HepG2 (cell line): Measurements from ENCODE around the gene ITGAE. TPM values are rescaled to one million over a fixed set of nuclear protein-coding genes. Genes with fewer than 3 reads are reported as not detected.
"Not testable (repeated sequence)": the region's sequence is repeated elsewhere in the genome, so short reads cannot be mapped to it uniquely, and the experiment has no call there.

Source experiments
- ATAC-seq: fragments of 200-7000 bp; cut with Tn5 transposase; 3 replicates; pipeline ENCODE4 v1.9.1; 2020; ENCODE audit warnings: mild to moderate bottlenecking, moderate library complexity
- BruUV-seq: library from RNA; stranded (reverse); fragments of 400-500 nt; replicated peaks from 2 replicates; lab custom pipeline; 2021; lab: Mats Ljungman, UMichigan
- CTCF ChIA-PET: fragments of 300-600 bp; formaldehyde crosslinking; extraction: SDS; loops from one replicate; lab custom pipeline; 2021; ENCODE audit warnings: low total read pairs, inconsistent platforms, low intra/inter-chr PET ratio; lab: Yijun Ruan, JAX
- POLR2A ChIA-PET: fragments of 350-600 bp; sonication (Branson Sonifier 250); formaldehyde crosslinking; loops from one replicate; lab custom pipeline; 2020; ENCODE audit warnings: antibody characterized with exemption, inconsistent platforms; lab: Yijun Ruan, JAX
- DNase-seq: peaks from one replicate; pipeline ENCODE4 v3.0.0-alpha.2; 2015; ENCODE audit warnings: low spot score
- FAIRE-seq: peaks from 3 replicates; lab custom pipeline; 2011; peaks lifted over from hg19 to GRCh38; lab: Jason Lieb, UNC
- H2AFZ ChIP-seq: one replicate; pipeline ENCODE4 v1.6.1; 2011; ENCODE audit warnings: low read length, inconsistent platforms
- H3K27ac ChIP-seq: fragments of 300-600 bp; 3 replicates; pipeline ENCODE4 v1.8.0; 2011; ENCODE audit warnings: mixed run types, mild to moderate bottlenecking, mixed read lengths, low read length, inconsistent platforms; ENCODE audit not compliant: insufficient read depth; ENCODE audit errors: extremely low read length
- H3K27me3 ChIP-seq, 2 experiments: fragments of 200-600 bp in 1 of 2; 2 replicates in 1 of 2; 3 replicates in 1 of 2; pipeline versions ENCODE4 v1.6.0 to v1.8.0; 2011; ENCODE audit warnings: low read length in 2 of 2, mild to moderate bottlenecking in 2 of 2, moderate library complexity in 2 of 2, inconsistent platforms in 1 of 2; ENCODE audit not compliant: insufficient read depth in 2 of 2, control insufficient read depth in 1 of 2
- H3K36me3 ChIP-seq, 2 experiments: fragments of 200-600 bp in 1 of 2; replicated peaks in 1 of 2; 2 replicates in 1 of 2; 3 replicates in 1 of 2; pipeline versions ENCODE4 v1.5.1 to v1.8.0; 2011; ENCODE audit warnings: low read length in 2 of 2, inconsistent platforms in 1 of 2; ENCODE audit not compliant: insufficient read depth in 2 of 2, control insufficient read depth in 1 of 2
- H3K4me1 ChIP-seq: 2 replicates; pipeline ENCODE4 v1.5.1; 2012; ENCODE audit warnings: low read length, inconsistent platforms; ENCODE audit not compliant: insufficient read depth
- H3K4me2 ChIP-seq: 2 replicates; pipeline ENCODE4 v1.6.0; 2011; ENCODE audit warnings: low read depth, low read length, inconsistent platforms
- H3K4me3 ChIP-seq, 3 experiments: fragments of 200-600 bp in 1 of 3; sonication (generic), shearing (Covaris generic) in 1 of 3; replicated peaks in 1 of 3; 2 replicates each; pipeline ENCODE4 v1.5.1; 2011 to 2016; ENCODE audit warnings: low read length in 3 of 3, inconsistent platforms in 2 of 3, low read depth in 2 of 3, mild to moderate bottlenecking in 2 of 3, control low read depth in 1 of 3, mixed read lengths in 1 of 3; ENCODE audit not compliant: insufficient read depth in 1 of 3
- H3K79me2 ChIP-seq: one replicate; pipeline ENCODE4 v1.6.1; 2011; ENCODE audit warnings: low read length, inconsistent platforms; ENCODE audit not compliant: insufficient read depth
- H3K9ac ChIP-seq: 2 replicates; pipeline ENCODE4 v1.6.0; 2011; ENCODE audit warnings: mild to moderate bottlenecking, low read depth, low read length, inconsistent platforms; ENCODE audit not compliant: insufficient read depth
- H3K9me3 ChIP-seq: 2 replicates; pipeline ENCODE4 v1.5.1; 2012; ENCODE audit warnings: mild to moderate bottlenecking, low read length
- H4K20me1 ChIP-seq: 2 replicates; pipeline ENCODE4 v1.6.0; 2011; ENCODE audit warnings: inconsistent platforms, mild to moderate bottlenecking, low read length, moderate library complexity; ENCODE audit not compliant: insufficient read depth
- HNRNPL ChIP-seq: fragments of 200-400 bp; formaldehyde crosslinking; IDR thresholded peaks from 2 replicates; pipeline ENCODE4 v1.6.1; 2017; ENCODE audit warnings: mild to moderate bottlenecking, low read depth, low read length
- KLF12 ChIP-seq: sonication (generic); formaldehyde crosslinking; IDR thresholded peaks from 2 replicates; pipeline ENCODE4 v1.4.0; 2020; ENCODE audit warnings: missing genetic modification reagents, borderline replicate concordance
- MAFK ChIP-seq, 2 experiments: IDR thresholded peaks in 1 of 2; conservative IDR thresholded peaks in 1 of 2; 2 replicates each; pipeline ENCODE4 v1.6.1; 2011; ENCODE audit warnings: improper control_type of control experiment in 2 of 2, low read length in 2 of 2
- MYNN ChIP-seq: sonication (generic); formaldehyde crosslinking; IDR thresholded peaks from 2 replicates; pipeline ENCODE4 v1.4.0; 2020; ENCODE audit warnings: mild to moderate bottlenecking, low read depth, missing genetic modification reagents
- ZNF230 ChIP-seq: sonication (generic); formaldehyde crosslinking; IDR thresholded peaks from 2 replicates; pipeline ENCODE4 v1.4.0; 2020; ENCODE audit warnings: mild to moderate bottlenecking, missing genetic modification reagents
- ZXDC ChIP-seq: sonication (generic); formaldehyde crosslinking; IDR thresholded peaks from 2 replicates; pipeline ENCODE4 v1.5.0; 2020; ENCODE audit warnings: mild to moderate bottlenecking, missing genetic modification reagents
- WGBS: methylation state at CpG from one replicate; pipeline ENCODE4 v1.1.6; 2017; ENCODE audit warnings: low lambda C conversion rate; 5-methylcytosine and 5-hydroxymethylcytosine counted together
- in situ Hi-C: cut with HindIII; loops from 2 replicates; pipeline ENCODE4 v1.10.0; 2017; ENCODE audit warnings: low pct_unique_long_range_greater_than_20kb; ENCODE audit not compliant: extremely low pct_ligation_motif_present
- intact Hi-C: fragments of 100-400 bp; cut with micrococcal nuclease; formaldehyde crosslinking; loops from one replicate; pipeline ENCODE4 v1.10.0; 2022; ENCODE audit not compliant: unreplicated experiment
- polyA plus RNA-seq, 8 experiments: library from polyadenylated mRNA; depleted of rRNA in 3 of 8; stranded (reverse) in 7 of 8; unstranded in 1 of 8; fragments of >200 nt; fragmentation: Illumina TruSeq in 4 of 8; extraction: Trizol in 4 of 8; gene quantifications; 2 replicates each; pipeline versions ENCODE4 v1.2.1 to v1.2.3, GENCODE V29; 2011 to 2016; ENCODE audit warnings: low read depth in 4 of 8, missing spikeins in 1 of 8, mixed read lengths in 1 of 8; ENCODE audit not compliant: insufficient read depth in 1 of 8
- total RNA-seq, 5 experiments: library from RNA; depleted of rRNA; stranded (reverse); fragments of >200 nt; fragmentation: Illumina TruSeq; extraction: Trizol; gene quantifications; 2 replicates each; pipeline ENCODE4 v1.2.3, GENCODE V29; 2016; ENCODE audit warnings: low read depth in 1 of 5
- TF ChIP-seq, protein P1 (sequence below): conservative IDR thresholded peaks from 2 replicates; pipeline ENCODE4 v1.6.1; 2018; ENCODE audit warnings: missing genetic modification reagents
- TF ChIP-seq, protein P2 (sequence below): sonication (generic); formaldehyde crosslinking; IDR thresholded peaks from 2 replicates; pipeline ENCODE4 v1.4.0; 2020; ENCODE audit warnings: missing genetic modification reagents

Gene ITGAE
- total and polyA plus RNA-seq, 2 of the 13 experiments (the other 11 are each of a cell fraction or from before 2014, with no cell fraction given) = 42.3 to 49.0 TPM

- FAIRE-seq, CTCF ChIA-PET: not testable (repeated sequence)
- 73% methylated on average over 6 of the region's 7 CpGs for WGBS
Observed at GRCh38 chr17:3702041-3702539, 98.9 kb downstream of the ITGAE start.

GRCh38 chr17:3699951-3700350 is 101.0 kb downstream of the ITGAE start:
- ATAC-seq (no peak), DNase-seq (no peak), FAIRE-seq (no peak)
- H3K4me3 ChIP-seq = no peak overlapping the region
- BruUV-seq = no TSS peak
- CTCF ChIA-PET = no interaction called here
- H2AFZ ChIP-seq = no peak overlapping the region
- H3K27me3 ChIP-seq = peaks cover 0 to 28% of the 10 kb centered on the region in 2 experiments; a peak in 2 of 5 replicates
- in situ Hi-C loops = no loop called here
- H3K9me3 ChIP-seq = peaks cover 12% of the 10 kb centered on the region
- H3K36me3 ChIP-seq = no peaks in the 10 kb centered on the region
- peaks cover 11% of the 10 kb centered on the region for H3K4me1 ChIP-seq
- H3K4me2 ChIP-seq = no peak overlapping the region
- intact Hi-C loops = no loop called here
- WGBS = 31% methylated on average over 4 of the region's 4 CpGs
- no peak overlapping the region for H3K9ac ChIP-seq
- no peaks in the 10 kb centered on the region for H3K79me2 ChIP-seq
- no peak overlapping the region for H3K27ac ChIP-seq
- POLR2A ChIA-PET = interaction anchor here (1.4 kb wide), 1 partner anchor 24 kb away, joined by 3 read pairs; the partner anchor contains the start of gene HASPIN
- no peaks in the 10 kb centered on the region for H4K20me1 ChIP-seq
- TF ChIP-seq MYNN (CRISPR knock-in tag) (no peak), KLF12 (no peak), ZXDC (CRISPR knock-in tag) (no peak), HNRNPL (no peak), ZNF230 (no peak)
- TF ChIP-seq, protein P1, sequence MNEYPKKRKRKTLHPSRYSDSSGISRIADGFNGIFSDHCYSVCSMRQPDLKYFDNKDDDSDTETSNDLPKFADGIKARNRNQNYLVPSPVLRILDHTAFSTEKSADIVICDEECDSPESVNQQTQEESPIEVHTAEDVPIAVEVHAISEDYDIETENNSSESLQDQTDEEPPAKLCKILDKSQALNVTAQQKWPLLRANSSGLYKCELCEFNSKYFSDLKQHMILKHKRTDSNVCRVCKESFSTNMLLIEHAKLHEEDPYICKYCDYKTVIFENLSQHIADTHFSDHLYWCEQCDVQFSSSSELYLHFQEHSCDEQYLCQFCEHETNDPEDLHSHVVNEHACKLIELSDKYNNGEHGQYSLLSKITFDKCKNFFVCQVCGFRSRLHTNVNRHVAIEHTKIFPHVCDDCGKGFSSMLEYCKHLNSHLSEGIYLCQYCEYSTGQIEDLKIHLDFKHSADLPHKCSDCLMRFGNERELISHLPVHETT (CRISPR knock-in tag) = no peak
- TF ChIP-seq, protein P2, sequence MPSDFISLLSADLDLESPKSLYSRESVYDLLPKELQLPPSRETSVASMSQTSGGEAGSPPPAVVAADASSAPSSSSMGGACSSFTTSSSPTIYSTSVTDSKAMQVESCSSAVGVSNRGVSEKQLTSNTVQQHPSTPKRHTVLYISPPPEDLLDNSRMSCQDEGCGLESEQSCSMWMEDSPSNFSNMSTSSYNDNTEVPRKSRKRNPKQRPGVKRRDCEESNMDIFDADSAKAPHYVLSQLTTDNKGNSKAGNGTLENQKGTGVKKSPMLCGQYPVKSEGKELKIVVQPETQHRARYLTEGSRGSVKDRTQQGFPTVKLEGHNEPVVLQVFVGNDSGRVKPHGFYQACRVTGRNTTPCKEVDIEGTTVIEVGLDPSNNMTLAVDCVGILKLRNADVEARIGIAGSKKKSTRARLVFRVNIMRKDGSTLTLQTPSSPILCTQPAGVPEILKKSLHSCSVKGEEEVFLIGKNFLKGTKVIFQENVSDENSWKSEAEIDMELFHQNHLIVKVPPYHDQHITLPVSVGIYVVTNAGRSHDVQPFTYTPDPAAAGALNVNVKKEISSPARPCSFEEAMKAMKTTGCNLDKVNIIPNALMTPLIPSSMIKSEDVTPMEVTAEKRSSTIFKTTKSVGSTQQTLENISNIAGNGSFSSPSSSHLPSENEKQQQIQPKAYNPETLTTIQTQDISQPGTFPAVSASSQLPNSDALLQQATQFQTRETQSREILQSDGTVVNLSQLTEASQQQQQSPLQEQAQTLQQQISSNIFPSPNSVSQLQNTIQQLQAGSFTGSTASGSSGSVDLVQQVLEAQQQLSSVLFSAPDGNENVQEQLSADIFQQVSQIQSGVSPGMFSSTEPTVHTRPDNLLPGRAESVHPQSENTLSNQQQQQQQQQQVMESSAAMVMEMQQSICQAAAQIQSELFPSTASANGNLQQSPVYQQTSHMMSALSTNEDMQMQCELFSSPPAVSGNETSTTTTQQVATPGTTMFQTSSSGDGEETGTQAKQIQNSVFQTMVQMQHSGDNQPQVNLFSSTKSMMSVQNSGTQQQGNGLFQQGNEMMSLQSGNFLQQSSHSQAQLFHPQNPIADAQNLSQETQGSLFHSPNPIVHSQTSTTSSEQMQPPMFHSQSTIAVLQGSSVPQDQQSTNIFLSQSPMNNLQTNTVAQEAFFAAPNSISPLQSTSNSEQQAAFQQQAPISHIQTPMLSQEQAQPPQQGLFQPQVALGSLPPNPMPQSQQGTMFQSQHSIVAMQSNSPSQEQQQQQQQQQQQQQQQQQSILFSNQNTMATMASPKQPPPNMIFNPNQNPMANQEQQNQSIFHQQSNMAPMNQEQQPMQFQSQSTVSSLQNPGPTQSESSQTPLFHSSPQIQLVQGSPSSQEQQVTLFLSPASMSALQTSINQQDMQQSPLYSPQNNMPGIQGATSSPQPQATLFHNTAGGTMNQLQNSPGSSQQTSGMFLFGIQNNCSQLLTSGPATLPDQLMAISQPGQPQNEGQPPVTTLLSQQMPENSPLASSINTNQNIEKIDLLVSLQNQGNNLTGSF (CRISPR knock-in tag) = no peak

More at GRCh38 chr17:3702041-3702539, 98.9 kb downstream of the ITGAE start:
- H3K4me1 ChIP-seq, H2AFZ ChIP-seq, H3K4me3 ChIP-seq, in situ Hi-C loops, intact Hi-C loops, H3K4me2 ChIP-seq, ATAC-seq, H3K9ac ChIP-seq, DNase-seq, H3K27ac ChIP-seq, H3K79me2 ChIP-seq, BruUV-seq, H3K36me3 ChIP-seq, POLR2A ChIA-PET, H4K20me1 ChIP-seq: not testable (repeated sequence)
- peak; percentile 18 to 30; a peak in 2 of 4 replicates for TF ChIP-seq MAFK (conservative IDR thresholded peaks at IDR 0.05 in 1 of 2, IDR thresholded peaks at IDR 0.05 in 1 of 2; ENCODE audit: low read length in 2 of 2)
- H3K27me3 ChIP-seq = peaks cover 0 to 18% of the 10 kb centered on the region in 2 experiments; a peak in 2 of 5 replicates
- H3K9me3 ChIP-seq = peaks cover 12% of the 10 kb centered on the region
